HCT116 (cell line): ENCODE results near the gene GPR62. TPM values are rescaled to one million over a fixed set of nuclear protein-coding genes. Genes with fewer than 3 reads are reported as not detected.
A peak's percentile ranks its signal among the peaks of the same experiment; 100 is the strongest.

Experiments
- ATAC-seq: fragments of 200-7000 bp; cut with Tn5 transposase; 2 replicates; pipeline ENCODE4 v1.9.1; 2020; ENCODE audit warnings: mild to moderate bottlenecking, moderate library complexity
- BruUV-seq: library from RNA; stranded (reverse); fragments of 400-500 nt; replicated peaks from 2 replicates; lab custom pipeline; 2021; lab: Mats Ljungman, UMichigan
- CTCF ChIA-PET: fragments of 300-600 bp; sonication (Branson Sonifier 250); formaldehyde crosslinking; loops from one replicate; lab custom pipeline; 2021; ENCODE audit warnings: antibody characterized with exemption; lab: Charles Lee
- POLR2A ChIA-PET: fragments of 300-600, 350-600 bp; sonication (Branson Sonifier 250); formaldehyde crosslinking; loops from one replicate; lab custom pipeline; 2021; ENCODE audit warnings: antibody characterized with exemption; lab: Charles Lee
- RAD21 ChIA-PET, 2 experiments: fragments of 300-600 bp; sonication (Branson Sonifier 250); formaldehyde crosslinking; loops; one replicate each; lab custom pipeline; 2023; ENCODE audit warnings: low total read pairs in 2 of 2; ENCODE audit not compliant: uncharacterized antibody in 2 of 2, unreplicated experiment in 2 of 2, low non-redundant PET in 1 of 2; lab: Charles Lee
- DNase-seq: peaks from one replicate; pipeline ENCODE4 v3.0.0-alpha.2; 2010; ENCODE audit warnings: low read depth, low spot score
- H2AFZ ChIP-seq: fragments of 200-600 bp; shearing (Covaris generic), sonication (generic); 2 replicates; pipeline ENCODE4 v1.6.1; 2017; ENCODE audit warnings: low read depth, mixed run types, mixed read lengths, antibody characterized with exemption, low read length; ENCODE audit not compliant: poor library complexity, severe bottlenecking
- H3K27ac ChIP-seq: 2 replicates; pipeline ENCODE4 v1.5.1; 2012; ENCODE audit warnings: low read depth, low read length
- H3K27me3 ChIP-seq: fragments of 200-600 bp; sonication (generic); 2 replicates; pipeline ENCODE4 v1.6.1; 2016; ENCODE audit warnings: mixed run types, low read length, mixed read lengths; ENCODE audit not compliant: insufficient read depth
- H3K36me3 ChIP-seq, 2 experiments: fragments of 200-500 bp in 1 of 2; fragments of 200-600 bp in 1 of 2; sonication (Bioruptor generic) in 1 of 2; sonication (generic) in 1 of 2; 2 replicates each; pipeline versions ENCODE4 v1.5.1 to v1.6.1; 2014 to 2016; ENCODE audit warnings: low read length in 2 of 2, inconsistent platforms in 1 of 2, mixed read lengths in 1 of 2, mixed run types in 1 of 2; ENCODE audit not compliant: insufficient read depth in 2 of 2, control insufficient read depth in 1 of 2
- H3K4me1 ChIP-seq, 2 experiments: fragments of 200-600 bp in 1 of 2; sonication (generic) in 1 of 2; 2 replicates each; pipeline versions ENCODE4 v1.5.1 to v1.6.1; 2012 to 2017; ENCODE audit warnings: low read length in 2 of 2, inconsistent platforms in 1 of 2, mild to moderate bottlenecking in 1 of 2, mixed read lengths in 1 of 2, mixed run types in 1 of 2, moderate library complexity in 1 of 2; ENCODE audit not compliant: insufficient read depth in 2 of 2, control insufficient read depth in 1 of 2
- H3K4me2 ChIP-seq: fragments of 200-600 bp; sonication (generic); 2 replicates; pipeline ENCODE4 v1.6.1; 2017; ENCODE audit warnings: mixed run types, low read length, mixed read lengths
- H3K4me3 ChIP-seq, 2 experiments: fragments of 200-600 bp in 1 of 2; sonication (generic) in 1 of 2; replicated peaks in 1 of 2; 2 replicates each; pipeline ENCODE4 v1.5.1; 2011 to 2016; ENCODE audit warnings: low read length in 2 of 2, control low read depth in 1 of 2, low read depth in 1 of 2, mild to moderate bottlenecking in 1 of 2, mixed read lengths in 1 of 2, mixed run types in 1 of 2
- H3K79me2 ChIP-seq: fragments of 200-600 bp; sonication (generic); 2 replicates; pipeline ENCODE4 v1.6.1; 2017; ENCODE audit warnings: mild to moderate bottlenecking, mixed run types, low read length, moderate library complexity, mixed read lengths; ENCODE audit not compliant: insufficient read depth
- H3K9ac ChIP-seq: fragments of 200-600 bp; sonication (generic); 2 replicates; pipeline ENCODE4 v1.6.1; 2016; ENCODE audit warnings: low read length, mixed read lengths
- H3K9me2 ChIP-seq: fragments of 200-600 bp; sonication (generic), shearing (Covaris generic); 2 replicates; pipeline ENCODE4 v1.6.1; 2017; ENCODE audit warnings: mixed run types, mild to moderate bottlenecking, moderate library complexity; ENCODE audit not compliant: insufficient read depth
- H3K9me3 ChIP-seq, 2 experiments: fragments of 200-500 bp in 1 of 2; fragments of 200-600 bp in 1 of 2; sonication (Bioruptor generic) in 1 of 2; sonication (generic) in 1 of 2; 2 replicates each; pipeline ENCODE4 v1.6.1; 2014 to 2017; ENCODE audit warnings: low read length in 2 of 2, mixed read lengths in 2 of 2, inconsistent platforms in 1 of 2, low read depth in 1 of 2, mild to moderate bottlenecking in 1 of 2, mixed run types in 1 of 2, moderate library complexity in 1 of 2; ENCODE audit not compliant: control insufficient read depth in 1 of 2, insufficient read depth in 1 of 2
- H4K20me1 ChIP-seq: fragments of 200-600 bp; sonication (generic), shearing (Covaris generic); 2 replicates; pipeline ENCODE4 v1.6.1; 2017; ENCODE audit warnings: mixed run types, mild to moderate bottlenecking, moderate library complexity; ENCODE audit not compliant: insufficient read depth
- ATF3 ChIP-seq: IDR thresholded peaks from 2 replicates; pipeline ENCODE4 v1.6.1; 2012
- CTCF ChIP-seq, 3 experiments: fragments of 200-600 bp in 1 of 3; sonication (generic) in 1 of 3; IDR thresholded peaks in 2 of 3; conservative IDR thresholded peaks in 1 of 3; 2 replicates each; pipeline ENCODE4 v1.5.1; 2012 to 2017; ENCODE audit warnings: low read depth in 2 of 3, low read length in 2 of 3, antibody characterized with exemption in 1 of 3, borderline replicate concordance in 1 of 3, control low read depth in 1 of 3, mild to moderate bottlenecking in 1 of 3, mixed read lengths in 1 of 3, mixed run types in 1 of 3, moderate library complexity in 1 of 3; ENCODE audit not compliant: insufficient read depth in 1 of 3
- EZH2 ChIP-seq: fragments of 200-600 bp; sonication (generic); IDR thresholded peaks from 2 replicates; pipeline ENCODE4 v1.6.1; 2017; ENCODE audit warnings: antibody characterized with exemption, mixed run types
- EZH2phosphoT487 ChIP-seq: fragments of 200-600 bp; IDR thresholded peaks from 2 replicates; pipeline ENCODE4 v1.6.1; 2018; ENCODE audit warnings: antibody characterized with exemption, borderline replicate concordance
- FOSL1 ChIP-seq: IDR thresholded peaks from 2 replicates; pipeline ENCODE4 v1.6.1; 2012; ENCODE audit warnings: low read depth
- MAX ChIP-seq: IDR thresholded peaks from 2 replicates; pipeline ENCODE4 v1.6.1; 2012
- TCF7L2 ChIP-seq: IDR thresholded peaks from 2 replicates; pipeline ENCODE4 v1.7.0; 2011; ENCODE audit warnings: borderline replicate concordance, inconsistent platforms; ENCODE audit not compliant: insufficient read depth, insufficient read length; ENCODE audit errors: extremely low read depth
- ZNF274 ChIP-seq: fragments of 200-500 bp; sonication (Bioruptor generic); IDR thresholded peaks from 2 replicates; pipeline ENCODE4 v1.6.1; 2014; ENCODE audit warnings: mild to moderate bottlenecking, low read depth, low read length, inconsistent platforms
- intact Hi-C: fragments of 100-400 bp; cut with micrococcal nuclease; formaldehyde crosslinking; loops from 2 replicates; pipeline ENCODE4 v1.10.0; 2022
- total RNA-seq: library from RNA; stranded (reverse); gene quantifications from one replicate; pipeline ENCODE4 v1.2.1, GENCODE V29; 2021; ENCODE audit not compliant: unreplicated experiment

Gene GPR62
- total RNA-seq, 1 experiment from 2014 or later: not detected

- TF ChIP-seq CTCF (IDR thresholded peaks at IDR 0.05 in 2 of 3, conservative IDR thresholded peaks at IDR 0.05 in 1 of 3; ENCODE audit: borderline replicate concordance in 1 of 3, insufficient read depth in 1 of 3, low read depth in 2 of 3, low read length in 2 of 3): no peak
- TF ChIP-seq MAX: no peak
- no peak for TF ChIP-seq FOSL1
- TF ChIP-seq EZH2phosphoT487: no peak
- no peak for TF ChIP-seq ATF3
- no peak for TF ChIP-seq ZNF274
These were observed 44.7 kb downstream of the GPR62 start (continued) for GRCh38 chr3:51999846-52000245.

- POLR2A ChIA-PET: interaction anchor here (1.1 kb wide), 1 partner anchor 10 kb away, joined by 3 read pairs; no protein-coding TSS in a partner anchor
- CTCF ChIA-PET: interaction anchor here (0.7 to 2.6 kb wide), 15 partner anchors 10 to 384 kb away, joined by 3 to 13 read pairs (median 4); partner anchors contain the start of gene ALAS1
- DNase-seq: peak; percentile 59
- Histone ChIP-seq H3K9me2 (no peaks in the 10 kb centered on the region), H3K4me3 (no peak overlapping the region), H3K27ac (no peak overlapping the region; the same call in 1 of the 2 replicates), H3K27me3 (no peaks in the 10 kb centered on the region), H3K79me2 (no peaks in the 10 kb centered on the region), H3K9ac (no peak overlapping the region), H2AFZ (no peak overlapping the region), H3K36me3 (no peaks in the 10 kb centered on the region), H4K20me1 (no peaks in the 10 kb centered on the region), H3K9me3 (no peaks in the 10 kb centered on the region), H3K4me1 (peaks cover 11 to 35% of the 10 kb centered on the region in 2 experiments), H3K4me2 (peak overlapping the region; percentile 71)
- no peak for TF ChIP-seq TCF7L2
- TF ChIP-seq CTCF (IDR thresholded peaks at IDR 0.05 in 2 of 3, conservative IDR thresholded peaks at IDR 0.05 in 1 of 3; ENCODE audit: borderline replicate concordance in 1 of 3, insufficient read depth in 1 of 3, low read depth in 2 of 3, low read length in 2 of 3): peak in 2 of 3 experiments; percentile 95 to 98; a peak in 4 of 6 replicates
- no peak for TF ChIP-seq EZH2
- RAD21 ChIA-PET: interaction anchor here in 1 of 2 experiments (1.2 to 1.9 kb wide), 2 partner anchors 52 to 143 kb away, joined by 4 to 5 read pairs; no protein-coding TSS in a partner anchor
- no TSS peak for BruUV-seq
- peak; percentile 96 for ATAC-seq
- intact Hi-C loops: loop anchor here (1.0 to 5.0 kb wide), 6 partner anchors 55 to 336 kb away; partner anchors contain the start of genes DUSP7 and PARP3
These were observed 46.3 kb downstream of the GPR62 start for GRCh38 chr3:52001443-52001974.
